SK-N-SH (cell line): ENCODE results near the gene IGFL4.

Experiments used
- CTCF ChIP-seq: fragments of 200-600 bp; sonication (generic); IDR thresholded peaks from 2 replicates; pipeline ENCODE4 v1.6.1; 2017; ENCODE audit warnings: antibody characterized with exemption, mild to moderate bottlenecking, moderate library complexity
- POLR2AphosphoS5 ChIP-seq: IDR thresholded peaks from 2 replicates; pipeline ENCODE4 v1.6.1; 2012; ENCODE audit warnings: low read depth, low read length
- TAF1 ChIP-seq: IDR thresholded peaks from 2 replicates; pipeline ENCODE4 v1.6.1; 2012; ENCODE audit warnings: low read depth, mild to moderate bottlenecking, low read length, moderate library complexity, borderline replicate concordance
- TEAD4 ChIP-seq: IDR thresholded peaks from 2 replicates; pipeline ENCODE4 v1.4.0; 2012; ENCODE audit warnings: mild to moderate bottlenecking, borderline replicate concordance; ENCODE audit not compliant: insufficient read depth
- YY1 ChIP-seq: IDR thresholded peaks from 2 replicates; pipeline ENCODE4 v1.4.0; 2012; ENCODE audit warnings: low read depth, mild to moderate bottlenecking
- TF ChIP-seq, protein P1 (sequence below): IDR thresholded peaks from 2 replicates; pipeline ENCODE4 v1.4.0; 2012; ENCODE audit warnings: low read depth

DNA sequence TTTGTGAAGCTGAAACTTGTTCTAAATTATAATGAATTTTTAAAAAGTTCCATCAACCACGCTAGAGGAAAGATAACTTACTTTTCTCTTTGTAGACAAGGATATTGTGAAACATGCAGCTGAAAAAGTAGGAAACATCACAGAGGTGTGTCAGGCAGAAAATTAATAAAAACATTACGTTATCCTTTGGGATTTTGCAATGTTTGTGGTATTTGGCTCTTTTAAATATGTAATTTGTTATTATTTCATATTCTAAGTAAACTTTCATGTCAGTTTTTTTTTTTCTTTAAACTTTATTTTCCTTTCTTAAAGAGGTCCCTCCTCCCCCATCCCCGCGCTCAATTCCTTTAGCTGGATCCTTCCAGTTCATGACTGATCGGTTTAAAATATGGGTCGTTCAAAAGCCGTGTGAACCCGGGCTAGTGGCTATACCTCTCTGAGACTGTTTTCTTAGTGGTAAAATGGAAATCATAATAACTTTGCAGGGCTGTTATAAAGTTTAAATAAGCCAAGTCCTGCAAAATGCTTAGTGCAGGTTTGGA lies 46.3 kb downstream of the IGFL4 start:
- TF ChIP-seq CTCF (no peak), TEAD4 (no peak), YY1 (no peak), TAF1 (no peak), POLR2AphosphoS5 (no peak)
- TF ChIP-seq, protein P1, sequence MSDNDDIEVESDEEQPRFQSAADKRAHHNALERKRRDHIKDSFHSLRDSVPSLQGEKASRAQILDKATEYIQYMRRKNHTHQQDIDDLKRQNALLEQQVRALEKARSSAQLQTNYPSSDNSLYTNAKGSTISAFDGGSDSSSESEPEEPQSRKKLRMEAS = no peak
